ENCODE measurements around the gene RGS6.

GRCh38 chr14:71961972-71962371 lies 29.7 kb downstream of the RGS6 start:
- TF ChIP-seq GABPA (IDR thresholded peaks at IDR 0.05 in 1 of 2, conservative IDR thresholded peaks at IDR 0.05 in 1 of 2), result no peak
- TF ChIP-seq, protein P1, sequence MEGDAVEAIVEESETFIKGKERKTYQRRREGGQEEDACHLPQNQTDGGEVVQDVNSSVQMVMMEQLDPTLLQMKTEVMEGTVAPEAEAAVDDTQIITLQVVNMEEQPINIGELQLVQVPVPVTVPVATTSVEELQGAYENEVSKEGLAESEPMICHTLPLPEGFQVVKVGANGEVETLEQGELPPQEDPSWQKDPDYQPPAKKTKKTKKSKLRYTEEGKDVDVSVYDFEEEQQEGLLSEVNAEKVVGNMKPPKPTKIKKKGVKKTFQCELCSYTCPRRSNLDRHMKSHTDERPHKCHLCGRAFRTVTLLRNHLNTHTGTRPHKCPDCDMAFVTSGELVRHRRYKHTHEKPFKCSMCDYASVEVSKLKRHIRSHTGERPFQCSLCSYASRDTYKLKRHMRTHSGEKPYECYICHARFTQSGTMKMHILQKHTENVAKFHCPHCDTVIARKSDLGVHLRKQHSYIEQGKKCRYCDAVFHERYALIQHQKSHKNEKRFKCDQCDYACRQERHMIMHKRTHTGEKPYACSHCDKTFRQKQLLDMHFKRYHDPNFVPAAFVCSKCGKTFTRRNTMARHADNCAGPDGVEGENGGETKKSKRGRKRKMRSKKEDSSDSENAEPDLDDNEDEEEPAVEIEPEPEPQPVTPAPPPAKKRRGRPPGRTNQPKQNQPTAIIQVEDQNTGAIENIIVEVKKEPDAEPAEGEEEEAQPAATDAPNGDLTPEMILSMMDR (IDR thresholded peaks at IDR 0.05; ENCODE audit: low read depth, low read length, missing input control), result no peak
- TF ChIP-seq, protein P2, sequence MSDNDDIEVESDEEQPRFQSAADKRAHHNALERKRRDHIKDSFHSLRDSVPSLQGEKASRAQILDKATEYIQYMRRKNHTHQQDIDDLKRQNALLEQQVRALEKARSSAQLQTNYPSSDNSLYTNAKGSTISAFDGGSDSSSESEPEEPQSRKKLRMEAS (IDR thresholded peaks at IDR 0.05), result no peak
- TF ChIP-seq SP1 (IDR thresholded peaks at IDR 0.05), result no peak
- TF ChIP-seq RAD21 (IDR thresholded peaks at IDR 0.05), result no peak
- no peak for TF ChIP-seq REST (IDR thresholded peaks at IDR 0.05)
- TF ChIP-seq, protein P3, sequence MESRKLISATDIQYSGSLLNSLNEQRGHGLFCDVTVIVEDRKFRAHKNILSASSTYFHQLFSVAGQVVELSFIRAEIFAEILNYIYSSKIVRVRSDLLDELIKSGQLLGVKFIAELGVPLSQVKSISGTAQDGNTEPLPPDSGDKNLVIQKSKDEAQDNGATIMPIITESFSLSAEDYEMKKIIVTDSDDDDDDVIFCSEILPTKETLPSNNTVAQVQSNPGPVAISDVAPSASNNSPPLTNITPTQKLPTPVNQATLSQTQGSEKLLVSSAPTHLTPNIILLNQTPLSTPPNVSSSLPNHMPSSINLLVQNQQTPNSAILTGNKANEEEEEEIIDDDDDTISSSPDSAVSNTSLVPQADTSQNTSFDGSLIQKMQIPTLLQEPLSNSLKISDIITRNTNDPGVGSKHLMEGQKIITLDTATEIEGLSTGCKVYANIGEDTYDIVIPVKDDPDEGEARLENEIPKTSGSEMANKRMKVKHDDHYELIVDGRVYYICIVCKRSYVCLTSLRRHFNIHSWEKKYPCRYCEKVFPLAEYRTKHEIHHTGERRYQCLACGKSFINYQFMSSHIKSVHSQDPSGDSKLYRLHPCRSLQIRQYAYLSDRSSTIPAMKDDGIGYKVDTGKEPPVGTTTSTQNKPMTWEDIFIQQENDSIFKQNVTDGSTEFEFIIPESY (IDR thresholded peaks at IDR 0.05), result no peak
- no peak for TF ChIP-seq TAF1 (conservative IDR thresholded peaks at IDR 0.05)
- no peak for TF ChIP-seq FOXA1 (IDR thresholded peaks at IDR 0.05)
